Measurements from ENCODE around the gene UGT2B11.
"Not testable (repeated sequence)": the region's sequence is repeated elsewhere in the genome, so short reads cannot be mapped to it uniquely, and the experiment has no call there.

UGT2B11 gene

DNA sequence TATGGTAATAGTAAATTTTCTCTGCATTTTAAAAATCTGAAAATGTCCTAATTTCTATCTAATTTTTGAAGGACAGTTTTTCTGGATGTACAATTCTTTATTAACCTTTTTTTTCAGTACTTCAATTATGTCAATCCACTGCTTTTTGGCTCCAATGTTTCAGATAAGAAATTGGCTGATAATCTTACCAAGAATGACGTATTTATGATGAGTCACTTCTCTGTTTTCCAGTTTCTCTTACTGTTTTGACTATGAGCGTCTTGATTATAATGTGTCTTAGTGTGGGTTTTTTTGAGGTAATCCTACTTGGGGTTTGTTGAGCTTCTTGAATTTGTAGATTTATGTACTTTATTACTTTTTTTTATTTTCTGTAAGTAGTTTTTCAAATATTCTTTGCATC lies 47.2 kb downstream of the UGT2B11 start:
- peak; percentile 20 for DNase-seq

- not testable (repeated sequence) for DNase-seq
Measured at GRCh38 chr4:69166376-69166775, 48.2 kb downstream of the UGT2B11 start.

DNA sequence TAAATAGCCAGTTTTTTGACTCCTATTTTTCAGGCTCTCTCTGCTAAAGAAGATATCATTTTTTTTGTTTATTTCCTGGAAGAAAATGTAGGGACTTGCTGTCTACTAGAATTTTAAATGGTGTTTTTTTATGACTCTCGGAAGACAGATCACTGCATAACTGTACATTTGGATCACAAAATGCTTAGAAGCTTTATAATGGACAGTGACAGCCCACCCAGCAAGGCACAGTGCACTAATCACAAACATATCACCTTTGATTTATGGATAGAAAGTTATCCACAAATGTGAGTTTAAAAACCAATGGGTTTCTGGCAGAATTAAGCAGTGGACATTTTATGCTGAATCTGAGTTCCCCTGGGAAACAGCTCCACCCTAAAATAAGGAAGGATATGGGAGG lies 48.8 kb downstream of the UGT2B11 start:
- not testable (repeated sequence) for DNase-seq

DNA sequence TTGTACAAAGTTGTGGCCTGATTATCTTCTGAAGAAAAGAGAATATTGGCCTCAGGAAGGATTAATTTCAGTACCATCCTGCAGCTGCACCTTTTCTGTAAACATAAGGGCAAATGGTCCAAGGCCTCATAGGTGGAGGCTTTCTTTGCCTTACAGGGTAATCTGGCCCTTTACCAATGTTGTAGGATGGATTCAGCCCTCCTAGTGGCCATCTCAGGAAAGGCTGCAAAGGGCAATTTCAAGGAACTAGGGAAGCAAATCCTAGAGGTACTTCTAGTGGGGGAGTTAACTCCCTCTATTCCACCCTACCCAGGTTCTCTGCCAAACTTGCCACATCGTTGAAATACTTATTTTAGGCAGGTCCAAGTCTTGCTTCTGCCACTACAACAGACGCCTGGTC lies 57.6 kb downstream of the UGT2B11 start:
- DNase-seq, result peak; percentile 9

GRCh38 chr4:69154021-69154420 lies 60.5 kb downstream of the UGT2B11 start:
- no peak for DNase-seq

Measured in hematopoietic multipotent progenitor cell treated with erythropoietin and hydrocortisone succinate and interleukin-3 and kit ligand, for 8 days (in vitro differentiated cells).